H1 (cell line): ENCODE results near the gene MEF2A. TPM values are rescaled to one million over a fixed set of nuclear protein-coding genes. Genes with fewer than 3 reads are reported as not detected.

Experiments used
- CBX8 ChIP-seq: fragments of 300-800, 300-1000 bp; sonication (generic); IDR thresholded peaks from 2 replicates; pipeline ENCODE4 v1.7.1; 2016; ENCODE audit warnings: low read depth, low read length, borderline replicate concordance
- CHD7 ChIP-seq: fragments of 300-600 bp; sonication (generic); IDR thresholded peaks from 2 replicates; pipeline ENCODE4 v1.7.1; 2012; ENCODE audit warnings: low read length, moderate library complexity, mild to moderate bottlenecking, inconsistent platforms; ENCODE audit not compliant: insufficient replicate concordance
- FOSL1 ChIP-seq: IDR thresholded peaks from 2 replicates; pipeline ENCODE4 v1.6.1; 2011; ENCODE audit warnings: mild to moderate bottlenecking, low read depth, low read length, moderate library complexity; ENCODE audit not compliant: insufficient read depth
- GABPA ChIP-seq: IDR thresholded peaks from 2 replicates; pipeline ENCODE4 v1.6.1; 2011; ENCODE audit warnings: mild to moderate bottlenecking, low read length, moderate library complexity, borderline replicate concordance; ENCODE audit not compliant: insufficient read depth
- KDM1A ChIP-seq: fragments of 200-600, 300-600 bp; sonication (generic); IDR thresholded peaks from 2 replicates; pipeline ENCODE4 v1.7.1; 2016; ENCODE audit warnings: mild to moderate bottlenecking, low read length, borderline replicate concordance
- TAF7 ChIP-seq: optimal IDR thresholded peaks from 2 replicates; pipeline ENCODE3; 2011; ENCODE audit warnings: low read depth, mild to moderate bottlenecking, inconsistent platforms, low read length, moderate library complexity, borderline replicate concordance
- ZNF274 ChIP-seq: IDR thresholded peaks from 2 replicates; pipeline ENCODE4 v1.7.0; 2012; ENCODE audit warnings: low read length, borderline replicate concordance; ENCODE audit errors: extremely low read depth
- polyA plus RNA-seq, 7 experiments: library from polyadenylated mRNA; depleted of rRNA in 3 of 7; stranded (reverse) in 5 of 7; unstranded in 2 of 7; fragments of >200 nt in 5 of 7; fragments of 200-250 nt in 2 of 7; gene quantifications; 1 replicate in 5 of 7; 2 replicates in 1 of 7; 4 replicates in 1 of 7; pipeline versions ENCODE4 v1.2.1 to v1.2.3, GENCODE V29; 2011 to 2013; ENCODE audit warnings: missing spikeins in 2 of 7, mixed read lengths in 2 of 7
- total RNA-seq: library from RNA; stranded (reverse); fragmentation: NEBNext Ultra II Directional; extraction: Animal tissue kit (Norgen Biotek cat#: 25700); gene quantifications from 2 replicates; pipeline ENCODE4 v1.2.1, GENCODE V29; 2021

The MEF2A gene
- total and polyA plus RNA-seq, 2 of the 8 experiments (the other 6 are each of a cell fraction or from before 2014, with no cell fraction given) = 15.6 to 22.5 TPM

- TF ChIP-seq CHD7 (no peak), KDM1A (no peak), ZNF274 (no peak), FOSL1 (no peak), CBX8 (no peak), GABPA (no peak), TAF7 (no peak)
- TF ChIP-seq, all 59 proteins: peak for 0
Measured at GRCh38 chr15:99538261-99538660, 27.5 kb upstream of the MEF2A start (continued).
